ENCODE measurements around the gene RBM46.

RBM46 gene

DNA sequence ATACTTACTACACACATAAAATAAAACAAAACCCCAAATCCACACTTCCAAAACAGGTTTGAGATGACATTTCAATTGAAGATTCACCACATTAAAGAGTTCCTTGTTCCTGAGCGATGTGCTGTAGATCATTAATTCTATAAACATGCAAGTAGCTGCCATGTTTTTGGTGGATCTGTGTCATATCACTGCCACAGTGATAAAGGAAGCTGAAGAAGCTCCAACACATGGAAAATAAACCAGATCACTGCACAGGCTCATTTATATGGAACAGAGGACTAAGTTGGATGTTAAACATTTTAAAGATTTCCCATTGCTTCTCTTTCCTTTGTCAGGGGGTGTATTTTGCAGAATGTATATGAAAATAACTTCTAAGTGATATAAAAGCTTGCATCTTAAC, 2.8 kb upstream of the RBM46 start:
- TF ChIP-seq, protein P1, sequence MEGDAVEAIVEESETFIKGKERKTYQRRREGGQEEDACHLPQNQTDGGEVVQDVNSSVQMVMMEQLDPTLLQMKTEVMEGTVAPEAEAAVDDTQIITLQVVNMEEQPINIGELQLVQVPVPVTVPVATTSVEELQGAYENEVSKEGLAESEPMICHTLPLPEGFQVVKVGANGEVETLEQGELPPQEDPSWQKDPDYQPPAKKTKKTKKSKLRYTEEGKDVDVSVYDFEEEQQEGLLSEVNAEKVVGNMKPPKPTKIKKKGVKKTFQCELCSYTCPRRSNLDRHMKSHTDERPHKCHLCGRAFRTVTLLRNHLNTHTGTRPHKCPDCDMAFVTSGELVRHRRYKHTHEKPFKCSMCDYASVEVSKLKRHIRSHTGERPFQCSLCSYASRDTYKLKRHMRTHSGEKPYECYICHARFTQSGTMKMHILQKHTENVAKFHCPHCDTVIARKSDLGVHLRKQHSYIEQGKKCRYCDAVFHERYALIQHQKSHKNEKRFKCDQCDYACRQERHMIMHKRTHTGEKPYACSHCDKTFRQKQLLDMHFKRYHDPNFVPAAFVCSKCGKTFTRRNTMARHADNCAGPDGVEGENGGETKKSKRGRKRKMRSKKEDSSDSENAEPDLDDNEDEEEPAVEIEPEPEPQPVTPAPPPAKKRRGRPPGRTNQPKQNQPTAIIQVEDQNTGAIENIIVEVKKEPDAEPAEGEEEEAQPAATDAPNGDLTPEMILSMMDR (conservative IDR thresholded peaks at IDR 0.05; ENCODE audit: low read length), result no peak
- DNase-seq (ENCODE audit: low read depth), result no peak
- no peak overlapping the region for H3K4me3 ChIP-seq (ENCODE audit: low read length)

DNA sequence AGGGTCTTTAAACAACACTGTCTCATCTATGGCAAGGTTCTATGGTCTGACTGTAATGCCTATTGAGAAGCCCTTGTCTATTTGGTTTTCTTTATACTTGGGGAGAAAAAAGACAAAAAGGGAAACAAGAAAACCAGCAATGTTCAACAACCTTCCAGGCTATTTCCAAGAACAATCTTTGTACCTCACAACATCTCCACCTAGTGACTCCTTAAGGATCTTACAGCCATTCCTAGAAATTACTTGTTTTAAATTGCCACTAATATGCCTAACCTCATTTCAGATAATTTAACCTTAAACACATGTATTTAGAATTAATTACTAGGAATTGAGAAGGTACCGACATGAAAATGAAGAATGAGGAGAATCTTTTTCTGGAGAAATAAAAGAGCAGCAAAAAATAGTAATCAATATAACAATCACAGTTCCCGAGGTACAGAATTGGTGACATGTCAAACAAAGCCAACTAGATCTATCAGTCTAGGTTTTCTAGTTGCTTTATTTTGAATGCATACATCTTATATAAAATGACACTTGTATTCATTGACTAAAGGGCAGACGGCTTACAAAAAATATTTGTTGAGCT, 1.6 kb upstream of the RBM46 start:
- TF ChIP-seq, protein P1 (conservative IDR thresholded peaks at IDR 0.05; ENCODE audit: low read length), result peak; percentile 76
- peak; percentile 48 for DNase-seq (ENCODE audit: low read depth)
- no peak overlapping the region for H3K4me3 ChIP-seq (ENCODE audit: low read length)

DNA sequence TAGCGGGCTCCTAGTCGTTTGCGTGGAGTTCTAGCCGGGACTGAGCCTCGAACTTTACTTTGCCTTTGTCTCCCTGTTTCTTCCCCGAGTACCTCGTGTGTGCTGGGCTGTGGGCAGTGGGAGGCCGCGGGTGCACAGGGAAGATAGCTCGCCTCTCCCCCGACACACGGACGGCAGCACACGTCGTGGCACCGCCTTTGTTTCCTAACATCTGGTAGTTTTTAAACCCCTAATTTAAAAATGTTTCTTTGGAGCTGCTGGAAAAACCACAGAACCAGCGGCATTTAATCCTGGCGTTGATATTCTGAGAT, 866 bp downstream of the RBM46 start:
- TF ChIP-seq, protein P1 (conservative IDR thresholded peaks at IDR 0.05; ENCODE audit: low read length), result no peak
- no peak overlapping the region for H3K4me3 ChIP-seq (ENCODE audit: low read length)
- DNase-seq (ENCODE audit: low read depth), result no peak

DNA sequence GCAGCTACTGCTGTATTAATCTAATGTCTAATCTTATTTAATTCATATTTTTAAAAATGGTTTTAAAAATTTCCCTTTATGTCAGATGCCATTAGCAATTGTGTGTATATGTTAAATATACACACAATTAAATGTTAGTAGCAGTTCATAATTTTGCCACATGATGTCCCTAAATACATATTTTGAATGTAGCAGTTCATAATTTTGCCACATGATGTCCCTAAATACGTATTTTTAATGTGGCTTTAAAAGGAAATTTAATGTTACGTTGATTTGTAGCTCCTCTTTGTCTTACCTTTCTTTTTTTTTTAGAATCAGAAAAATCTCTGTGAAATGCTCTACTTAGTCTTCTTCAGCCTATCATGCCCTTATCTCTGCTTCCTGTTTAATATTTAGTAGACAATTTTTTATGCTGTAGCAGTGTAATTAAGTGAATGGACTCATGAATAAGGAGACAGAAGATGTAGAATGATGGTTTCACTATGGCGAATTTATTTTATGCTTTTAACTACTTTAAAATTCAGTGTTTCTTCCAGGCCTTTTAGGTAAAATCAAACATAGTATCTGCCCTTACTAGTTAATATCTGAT, 26.1 kb downstream of the RBM46 start:
- no peak overlapping the region for H3K4me3 ChIP-seq (ENCODE audit: low read length)
- peak; percentile 54 for DNase-seq (ENCODE audit: low read depth)
- TF ChIP-seq, protein P1 (conservative IDR thresholded peaks at IDR 0.05; ENCODE audit: low read length), result peak; percentile 92

DNA sequence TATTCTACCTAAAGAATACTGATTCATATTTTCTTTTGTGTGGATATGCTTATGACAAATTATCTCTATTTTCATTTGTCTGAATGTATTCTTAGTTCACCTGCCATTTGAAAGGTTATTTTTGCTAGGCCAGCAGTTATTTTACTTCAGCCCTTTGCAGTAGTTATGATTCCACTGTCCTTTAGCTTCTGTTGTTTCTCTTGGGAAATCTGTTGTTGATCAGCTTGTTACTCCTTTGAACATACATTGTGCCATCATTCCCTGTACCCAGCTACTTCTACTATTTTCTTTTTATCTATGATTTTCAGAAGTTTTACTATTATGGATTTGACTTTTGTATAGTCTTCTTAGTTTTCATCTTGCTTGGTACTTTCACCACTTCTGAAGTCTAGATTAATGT, 37.2 kb downstream of the RBM46 start:
- no peak overlapping the region for H3K4me3 ChIP-seq (ENCODE audit: low read length)
- TF ChIP-seq, protein P1 (conservative IDR thresholded peaks at IDR 0.05; ENCODE audit: low read length), result no peak
- DNase-seq (ENCODE audit: low read depth), result no peak

DNA sequence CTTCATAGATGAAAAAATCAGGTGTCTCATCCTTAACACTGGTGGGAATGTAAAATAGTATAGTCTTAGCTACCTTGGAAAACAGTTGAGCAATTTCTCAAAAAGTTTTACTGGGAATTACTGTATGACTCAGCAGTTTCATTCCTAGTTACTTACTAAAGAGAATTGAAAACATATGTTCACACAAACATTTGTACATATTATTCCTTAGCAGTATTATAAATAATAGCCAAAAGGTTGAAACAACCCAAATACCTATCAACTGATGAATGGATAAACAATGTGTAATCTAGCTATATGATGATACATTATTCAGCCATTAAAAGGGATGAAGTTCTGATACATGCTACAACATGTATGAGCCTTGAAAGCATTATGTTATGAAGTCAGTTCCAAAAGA, 41.7 kb downstream of the RBM46 start:
- no peak overlapping the region for H3K4me3 ChIP-seq (ENCODE audit: low read length)
- DNase-seq (ENCODE audit: low read depth), result peak; percentile 86
- TF ChIP-seq, protein P1 (conservative IDR thresholded peaks at IDR 0.05; ENCODE audit: low read length), result no peak

DNA sequence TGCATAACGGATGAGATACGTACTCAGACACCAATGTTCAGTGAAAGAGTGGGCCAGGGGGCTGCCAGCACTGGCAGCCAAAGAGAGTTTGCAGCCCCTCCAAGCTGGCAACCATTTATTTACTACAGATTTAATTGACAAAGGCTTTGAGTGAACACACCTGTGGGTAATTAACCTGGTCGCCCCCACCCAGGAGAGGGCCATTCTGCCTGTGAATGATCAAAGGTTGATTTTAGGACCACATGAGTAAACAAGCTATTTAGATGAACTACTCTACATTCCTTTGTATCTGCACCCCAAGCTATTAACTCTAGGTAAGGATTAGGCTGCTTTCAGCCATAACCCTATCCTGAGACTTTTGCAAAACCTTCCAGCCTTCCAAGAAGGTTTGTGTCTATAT, 55.0 kb downstream of the RBM46 start:
- TF ChIP-seq, protein P1 (conservative IDR thresholded peaks at IDR 0.05; ENCODE audit: low read length), result no peak
- no peak overlapping the region for H3K4me3 ChIP-seq (ENCODE audit: low read length)

More for the DNA sequence above, 55.0 kb downstream of the RBM46 start:
- DNase-seq (ENCODE audit: low read depth), result no peak
